Natural killer cell (primary cell): Measurements from ENCODE around the gene CNOT10. TPM values are rescaled to one million over a fixed set of nuclear protein-coding genes. Genes with fewer than 3 reads are reported as not detected.

Experiments
- ATAC-seq, 3 donors: fragments of 150-1000 bp in 2 of 3; fragments of 200-7000 bp in 1 of 3; cut with Tn5 transposase; 1 replicate in 1 of 3; 2 replicates in 2 of 3; pipeline ENCODE4 v1.10.0; 2021; ENCODE audit warnings: mild to moderate bottlenecking in 2 of 3, moderate library complexity in 2 of 3
- DNase-seq, 2 donors: peaks; one replicate each; pipeline versions ENCODE4 v3.0.0 to v3.0.0-alpha.2; 2013 to 2021; ENCODE audit warnings: mixed read lengths in 1 of 2
- H3K27ac ChIP-seq: one replicate; pipeline ENCODE4 v1.5.1; 2013; ENCODE audit warnings: mild to moderate bottlenecking, low read length
- H3K27me3 ChIP-seq: one replicate; pipeline ENCODE4 v1.6.1; 2013; ENCODE audit warnings: low read length; ENCODE audit not compliant: control insufficient read depth, insufficient read depth
- H3K36me3 ChIP-seq: one replicate; pipeline ENCODE4 v1.6.1; 2013; ENCODE audit warnings: low read length; ENCODE audit not compliant: control insufficient read depth, insufficient read depth
- H3K4me1 ChIP-seq: one replicate; pipeline ENCODE4 v1.6.1; 2013; ENCODE audit warnings: low read length; ENCODE audit not compliant: control insufficient read depth, insufficient read depth
- H3K4me3 ChIP-seq: one replicate; pipeline ENCODE4 v1.5.1; 2013; ENCODE audit warnings: low read length
- H3K9me3 ChIP-seq: one replicate; pipeline ENCODE4 v1.6.1; 2013; ENCODE audit warnings: low read length; ENCODE audit not compliant: control insufficient read depth, insufficient read depth
- H3K27ac Mint-ChIP-seq, 2 donors: one replicate each; pipeline ENCODE4 v1.8.0; 2022; ENCODE audit warnings: mild to moderate bottlenecking in 2 of 2, mixed read lengths in 2 of 2, moderate library complexity in 1 of 2
- H3K27me3 Mint-ChIP-seq, 2 donors: one replicate each; pipeline ENCODE4 v1.8.0; 2022; ENCODE audit warnings: low read depth in 2 of 2, mixed read lengths in 2 of 2
- H3K36me3 Mint-ChIP-seq: one replicate; pipeline ENCODE4 v1.8.0; 2022; ENCODE audit warnings: mixed read lengths
- H3K4me1 Mint-ChIP-seq, 2 donors: one replicate each; pipeline ENCODE4 v1.8.0; 2022; ENCODE audit warnings: mixed read lengths in 2 of 2
- H3K4me3 Mint-ChIP-seq: one replicate; pipeline ENCODE4 v1.8.0; 2022; ENCODE audit warnings: mild to moderate bottlenecking, moderate library complexity, mixed read lengths
- H3K9me3 Mint-ChIP-seq, 2 donors: one replicate each; pipeline ENCODE4 v1.8.0; 2022; ENCODE audit warnings: mixed read lengths in 2 of 2
- WGBS: methylation state at CpG from one replicate; pipeline ENCODE4 v1.1.7; 2013; ENCODE audit warnings: missing lambda C conversion rate; ENCODE audit not compliant: insufficient coverage; 5-methylcytosine and 5-hydroxymethylcytosine counted together
- intact Hi-C: fragments of 100-400 bp; cut with micrococcal nuclease; formaldehyde crosslinking; loops from one replicate; pipeline ENCODE4 v1.14.2; 2022
- total RNA-seq, 4 donors: library from RNA; stranded (reverse); fragments of 120-200 nt in 1 of 4; gene quantifications; one replicate each; pipeline versions ENCODE4 v1.2.3 to v1.2.4, GENCODE V29; 2013 to 2022
- TF ChIP-seq, protein P1 (sequence below): fragments of 200-600 bp; IDR thresholded peaks from one replicate; pipeline ENCODE4 v1.8.0; 2022; ENCODE audit warnings: antibody characterized with exemption

The CNOT10 gene
- total RNA-seq, 3 donors from 2014 or later (not counting 1 experiment from before 2014, with no cell fraction given) = 47.1 to 54.3 (median 53.8) TPM

DNA sequence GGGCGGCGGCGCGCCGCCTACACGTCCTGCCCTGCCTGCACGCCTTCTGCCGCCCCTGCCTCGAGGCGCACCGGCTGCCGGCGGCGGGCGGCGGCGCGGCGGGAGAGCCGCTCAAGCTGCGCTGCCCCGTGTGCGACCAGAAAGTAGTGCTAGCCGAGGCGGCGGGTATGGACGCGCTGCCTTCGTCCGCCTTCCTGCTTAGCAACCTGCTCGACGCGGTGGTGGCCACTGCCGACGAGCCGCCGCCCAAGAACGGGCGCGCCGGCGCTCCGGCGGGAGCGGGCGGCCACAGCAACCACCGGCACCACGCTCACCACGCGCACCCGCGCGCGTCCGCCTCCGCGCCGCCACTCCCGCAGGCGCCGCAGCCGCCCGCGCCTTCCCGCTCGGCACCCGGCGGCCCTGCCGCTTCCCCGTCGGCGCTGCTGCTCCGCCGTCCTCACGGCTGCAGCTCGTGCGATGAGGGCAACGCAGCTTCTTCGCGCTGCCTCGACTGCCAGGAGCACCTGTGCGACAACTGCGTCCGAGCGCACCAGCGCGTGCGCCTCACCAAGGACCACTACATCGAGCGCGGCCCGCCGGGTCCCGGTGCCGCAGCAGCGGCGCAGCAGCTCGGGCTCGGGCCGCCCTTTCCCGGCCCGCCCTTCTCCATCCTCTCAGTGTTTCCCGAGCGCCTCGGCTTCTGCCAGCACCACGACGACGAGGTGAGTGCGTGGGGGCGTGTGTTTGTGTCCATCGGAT is 133.4 kb downstream of the CNOT10 start:
- H3K36me3 Mint-ChIP-seq = no peaks in the 10 kb centered on the region
- TF ChIP-seq, protein P1, sequence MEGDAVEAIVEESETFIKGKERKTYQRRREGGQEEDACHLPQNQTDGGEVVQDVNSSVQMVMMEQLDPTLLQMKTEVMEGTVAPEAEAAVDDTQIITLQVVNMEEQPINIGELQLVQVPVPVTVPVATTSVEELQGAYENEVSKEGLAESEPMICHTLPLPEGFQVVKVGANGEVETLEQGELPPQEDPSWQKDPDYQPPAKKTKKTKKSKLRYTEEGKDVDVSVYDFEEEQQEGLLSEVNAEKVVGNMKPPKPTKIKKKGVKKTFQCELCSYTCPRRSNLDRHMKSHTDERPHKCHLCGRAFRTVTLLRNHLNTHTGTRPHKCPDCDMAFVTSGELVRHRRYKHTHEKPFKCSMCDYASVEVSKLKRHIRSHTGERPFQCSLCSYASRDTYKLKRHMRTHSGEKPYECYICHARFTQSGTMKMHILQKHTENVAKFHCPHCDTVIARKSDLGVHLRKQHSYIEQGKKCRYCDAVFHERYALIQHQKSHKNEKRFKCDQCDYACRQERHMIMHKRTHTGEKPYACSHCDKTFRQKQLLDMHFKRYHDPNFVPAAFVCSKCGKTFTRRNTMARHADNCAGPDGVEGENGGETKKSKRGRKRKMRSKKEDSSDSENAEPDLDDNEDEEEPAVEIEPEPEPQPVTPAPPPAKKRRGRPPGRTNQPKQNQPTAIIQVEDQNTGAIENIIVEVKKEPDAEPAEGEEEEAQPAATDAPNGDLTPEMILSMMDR = no peak
- Histone ChIP-seq H3K27ac (no peak overlapping the region), H3K4me1 (peaks cover 16% of the 10 kb centered on the region), H3K27me3 (peaks cover 11% of the 10 kb centered on the region), H3K4me3 (no peak overlapping the region), H3K36me3 (no peaks in the 10 kb centered on the region), H3K9me3 (no peaks in the 10 kb centered on the region)
- peaks cover 42 to 45% of the 10 kb centered on the region in 2 donors for H3K27me3 Mint-ChIP-seq
- no peak for ATAC-seq
- intact Hi-C loops = no loop called here
- no peak overlapping the region for H3K27ac Mint-ChIP-seq
- H3K9me3 Mint-ChIP-seq = no peaks in the 10 kb centered on the region
- peaks cover 4 to 6% of the 10 kb centered on the region in 2 donors for H3K4me1 Mint-ChIP-seq
- H3K4me3 Mint-ChIP-seq = peak overlapping the region; percentile 42
- WGBS = 3% methylated on average over 111 of the region's 111 CpGs
- no peak for DNase-seq

DNA sequence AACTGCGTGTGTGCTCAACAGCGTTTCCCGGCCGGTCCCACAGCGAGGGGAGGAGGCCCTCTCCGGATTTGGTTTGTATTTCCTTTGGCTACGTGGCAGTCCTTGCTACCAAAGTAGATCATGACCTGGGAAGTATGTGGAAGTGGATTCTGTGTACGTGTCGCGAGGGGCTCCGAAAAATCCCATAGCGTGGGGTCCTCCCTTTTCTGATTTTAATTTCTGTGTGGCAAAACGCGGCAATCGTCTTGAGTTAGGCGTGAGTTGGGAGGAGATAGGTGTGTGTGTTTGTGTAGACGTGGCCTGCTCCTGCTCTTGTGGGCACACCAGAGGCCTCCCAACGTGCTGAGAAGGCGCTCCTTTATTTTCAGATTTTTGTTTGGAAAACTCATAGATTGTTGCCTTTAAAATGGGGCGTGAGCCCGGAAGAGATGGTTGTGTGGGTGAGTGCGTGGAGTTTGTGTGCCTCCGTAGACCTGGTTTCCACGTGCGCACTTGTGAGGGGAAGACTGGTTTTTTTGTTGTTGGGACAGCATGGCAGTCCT is 134.1 kb downstream of the CNOT10 start:
- peaks cover 11% of the 10 kb centered on the region for H3K27me3 ChIP-seq
- H3K27ac ChIP-seq = no peak overlapping the region
- ATAC-seq (no peak), DNase-seq (no peak)
- Mint-ChIP-seq H3K9me3 (no peaks in the 10 kb centered on the region), H3K36me3 (no peaks in the 10 kb centered on the region), H3K27ac (no peak overlapping the region), H3K27me3 (peaks cover 42 to 47% of the 10 kb centered on the region in 2 donors), H3K4me3 (peak overlapping the region; percentile 42), H3K4me1 (peaks cover 4 to 6% of the 10 kb centered on the region in 2 donors)
- TF ChIP-seq, protein P1 = no peak
- no peaks in the 10 kb centered on the region for H3K36me3 ChIP-seq
- WGBS = 73% methylated on average over 25 of the region's 25 CpGs
- H3K9me3 ChIP-seq = no peaks in the 10 kb centered on the region
- H3K4me3 ChIP-seq = no peak overlapping the region
- peaks cover 16% of the 10 kb centered on the region for H3K4me1 ChIP-seq
- intact Hi-C loops = no loop called here

DNA sequence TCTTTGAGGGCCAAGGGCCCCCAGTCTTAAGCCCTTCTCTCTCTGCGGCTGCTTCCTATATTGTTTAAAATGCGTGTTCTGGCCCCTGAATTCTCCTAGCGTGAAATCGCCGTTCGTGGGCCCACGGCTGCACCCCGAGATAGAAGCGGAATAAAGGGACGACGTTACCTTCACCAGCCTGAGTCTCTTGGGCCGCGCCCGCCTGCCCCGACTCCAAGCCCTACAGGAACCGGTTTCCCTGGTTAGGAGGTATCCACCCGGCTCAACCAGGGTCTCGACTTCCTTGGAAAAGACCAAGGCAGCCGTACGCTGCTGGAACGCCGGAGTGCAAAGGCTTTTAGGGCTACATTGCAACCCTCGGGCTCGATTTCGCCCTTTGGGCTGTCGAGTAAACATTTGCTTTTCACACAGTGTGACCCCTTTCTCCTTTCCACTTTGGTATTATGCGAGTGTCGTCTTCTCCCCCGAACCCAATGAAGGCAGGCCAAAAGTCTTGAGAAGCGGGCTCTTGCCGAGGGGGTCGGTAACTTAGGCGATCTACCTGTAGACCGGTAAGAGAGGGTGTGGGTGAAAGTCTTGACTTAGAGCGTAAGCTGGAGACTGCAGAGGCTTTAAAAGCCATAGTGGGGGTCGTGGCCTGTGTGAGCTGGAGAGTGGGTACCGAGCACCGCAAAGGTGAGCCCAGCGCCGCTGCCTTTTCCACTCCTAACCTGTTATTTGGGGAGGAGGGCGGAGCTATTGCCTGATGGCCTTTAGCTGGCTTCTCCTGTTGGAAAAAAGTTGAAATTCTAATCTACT is 134.8 kb downstream of the CNOT10 start:
- ATAC-seq (no peak), DNase-seq (no peak)
- Histone ChIP-seq H3K36me3 (no peaks in the 10 kb centered on the region), H3K4me3 (no peak overlapping the region), H3K4me1 (peaks cover 16% of the 10 kb centered on the region), H3K27ac (no peak overlapping the region), H3K9me3 (no peaks in the 10 kb centered on the region), H3K27me3 (peaks cover 11% of the 10 kb centered on the region)
- Mint-ChIP-seq H3K4me3 (no peak overlapping the region), H3K27me3 (peaks cover 36 to 43% of the 10 kb centered on the region in 2 donors), H3K27ac (no peak overlapping the region), H3K9me3 (no peaks in the 10 kb centered on the region), H3K36me3 (no peaks in the 10 kb centered on the region), H3K4me1 (peaks cover under 1 to 6% of the 10 kb centered on the region in 2 donors)
- intact Hi-C loops = no loop called here
- 94% methylated on average over 41 of the region's 41 CpGs for WGBS
- TF ChIP-seq, protein P1 = no peak
